GM18511 (cell line): ENCODE measurements around the gene RAMP1.
"Not testable (repeated sequence)": the region's sequence is repeated elsewhere in the genome, so short reads cannot be mapped to it uniquely, and the experiment has no call there.

ENCODE experiments used
- ATAC-seq: cut with Tn5 transposase; IDR thresholded peaks from one replicate; pipeline ENCODE4 v1.9.1; 2021; ENCODE audit warnings: mild to moderate bottlenecking, moderate library complexity; ENCODE audit not compliant: unreplicated experiment

RAMP1 gene

GRCh38 chr2:237943395-237944094, 84.1 kb downstream of the RAMP1 start:
- no peak for ATAC-seq

GRCh38 chr2:237944302-237944701, 84.9 kb downstream of the RAMP1 start:
- no peak for ATAC-seq

GRCh38 chr2:237946423-237946822, 87.0 kb downstream of the RAMP1 start:
- no peak for ATAC-seq

GRCh38 chr2:237951354-237951753, 91.9 kb downstream of the RAMP1 start:
- not testable (repeated sequence) for ATAC-seq

GRCh38 chr2:237951878-237952277, 92.5 kb downstream of the RAMP1 start:
- no peak for ATAC-seq

- no peak for ATAC-seq
Observed at GRCh38 chr2:237952851-237953250, 93.4 kb downstream of the RAMP1 start.

GRCh38 chr2:237955640-237956401, 96.4 kb downstream of the RAMP1 start:
- ATAC-seq = no peak

GRCh38 chr2:237956402-237956736, 96.9 kb downstream of the RAMP1 start:
- ATAC-seq = no peak

- ATAC-seq = no peak
Observed at GRCh38 chr2:237961637-237962036, 102.2 kb downstream of the RAMP1 start.
